PFSK-1 (cell line): ENCODE results near the gene CAPSL.

Source experiments
- FOXP2 ChIP-seq: optimal IDR thresholded peaks from 2 replicates; pipeline ENCODE3; 2011; ENCODE audit warnings: borderline replicate concordance, control low read depth, inconsistent platforms; ENCODE audit not compliant: insufficient read depth; ENCODE audit errors: extremely low read length, extremely low read depth
- POLR2AphosphoS5 ChIP-seq: IDR thresholded peaks from 2 replicates; pipeline ENCODE4 v1.6.1; 2012; ENCODE audit warnings: low read depth, mild to moderate bottlenecking, control low read depth, low read length, moderate library complexity
- REST ChIP-seq, 2 experiments: IDR thresholded peaks; 2 replicates each; pipeline versions ENCODE4 v1.6.1 to v1.8.0; 2011 to 2012; ENCODE audit warnings: low read depth in 2 of 2, low read length in 2 of 2, control low read depth in 1 of 2, inconsistent platforms in 1 of 2, mild to moderate bottlenecking in 1 of 2, moderate library complexity in 1 of 2; ENCODE audit not compliant: insufficient read depth in 1 of 2
- SIN3A ChIP-seq: IDR thresholded peaks from 2 replicates; pipeline ENCODE4 v1.6.1; 2012; ENCODE audit warnings: mild to moderate bottlenecking, low read length, moderate library complexity, borderline replicate concordance; ENCODE audit not compliant: insufficient read depth
- TAF1 ChIP-seq: IDR thresholded peaks from 2 replicates; pipeline ENCODE4 v1.6.1; 2012; ENCODE audit warnings: low read length, control low read depth, borderline replicate concordance; ENCODE audit not compliant: insufficient read depth

GRCh38 chr5:35956429-35956828 is 18.0 kb upstream of the CAPSL start:
- TF ChIP-seq POLR2AphosphoS5 = no peak
- no peak for TF ChIP-seq TAF1
- no peak for TF ChIP-seq REST (IDR thresholded peaks at IDR 0.05; ENCODE audit: insufficient read depth in 1 of 2, low read depth in 2 of 2, low read length in 2 of 2)
- no peak for TF ChIP-seq SIN3A
- TF ChIP-seq FOXP2 = no peak
